ENCODE data around the gene IRAK1BP1. TPM values are rescaled to one million over a fixed set of nuclear protein-coding genes. Genes with fewer than 3 reads are reported as not detected.

Gene IRAK1BP1
- total RNA-seq, 1 experiment from 2014 or later, result 1.8 TPM

GRCh38 chr6:78842953-78843352 lies 24.4 kb upstream of the IRAK1BP1 start:
- no peaks in the 10 kb centered on the region for H3K4me1 Mint-ChIP-seq (ENCODE audit: low read depth, unreplicated experiment)
- no peak overlapping the region for H3K4me3 ChIP-seq (ENCODE audit: low read depth, low read length)
- H3K27me3 ChIP-seq (replicated peaks; ENCODE audit: control insufficient read depth, insufficient read depth, low read length), result no peaks in the 10 kb centered on the region
- H3K27ac Mint-ChIP-seq (ENCODE audit: unreplicated experiment), result no peak overlapping the region
- DNase-seq, result no peak
- no peaks in the 10 kb centered on the region for H3K36me3 ChIP-seq (ENCODE audit: control insufficient read depth, insufficient read depth, low read length)
- no peaks in the 10 kb centered on the region for H3K9me3 ChIP-seq
- intact Hi-C loops (cut with micrococcal nuclease; ENCODE audit: unreplicated experiment), result no loop called here
- H3K27me3 Mint-ChIP-seq (ENCODE audit: insufficient read depth, unreplicated experiment), result peaks cover 4% of the 10 kb centered on the region
- no peaks in the 10 kb centered on the region for H3K4me1 ChIP-seq
- no peak for TF ChIP-seq CTCF (IDR thresholded peaks at IDR 0.05; ENCODE audit: insufficient read depth in 1 of 2, low read depth in 1 of 2, low read length in 1 of 2, severe bottlenecking in 1 of 2, unreplicated experiment in 1 of 2)
- no peaks in the 10 kb centered on the region for H3K36me3 Mint-ChIP-seq (ENCODE audit: insufficient read depth, unreplicated experiment)
- no peaks in the 10 kb centered on the region for H3K9me3 Mint-ChIP-seq (ENCODE audit: unreplicated experiment)
- no TSS peak for BruUV-seq (replicated peaks)
- no peak overlapping the region for H3K4me3 Mint-ChIP-seq (ENCODE audit: unreplicated experiment)
- ChIA-PET POLR2A (no interaction called here), CTCF (no interaction called here)

- BruUV-seq (replicated peaks), result no TSS peak
- Histone ChIP-seq H3K27me3 (replicated peaks; ENCODE audit: control insufficient read depth, insufficient read depth, low read length) (no peaks in the 10 kb centered on the region), H3K4me3 (ENCODE audit: low read depth, low read length) (no peak overlapping the region), H3K4me1 (no peaks in the 10 kb centered on the region), H3K36me3 (ENCODE audit: control insufficient read depth, insufficient read depth, low read length) (no peaks in the 10 kb centered on the region), H3K9me3 (no peaks in the 10 kb centered on the region)
- ChIA-PET CTCF (no interaction called here), POLR2A (no interaction called here)
- intact Hi-C loops (cut with micrococcal nuclease; ENCODE audit: unreplicated experiment), result no loop called here
- no peaks in the 10 kb centered on the region for H3K36me3 Mint-ChIP-seq (ENCODE audit: insufficient read depth, unreplicated experiment)
- no peak overlapping the region for H3K27ac Mint-ChIP-seq (ENCODE audit: unreplicated experiment)
- H3K9me3 Mint-ChIP-seq (ENCODE audit: unreplicated experiment), result no peaks in the 10 kb centered on the region
- no peaks in the 10 kb centered on the region for H3K4me1 Mint-ChIP-seq (ENCODE audit: low read depth, unreplicated experiment)
- TF ChIP-seq CTCF (IDR thresholded peaks at IDR 0.05; ENCODE audit: insufficient read depth in 1 of 2, low read depth in 1 of 2, low read length in 1 of 2, severe bottlenecking in 1 of 2, unreplicated experiment in 1 of 2), result no peak
- DNase-seq, result no peak
- H3K27me3 Mint-ChIP-seq (ENCODE audit: insufficient read depth, unreplicated experiment), result peaks cover 4% of the 10 kb centered on the region
- H3K4me3 Mint-ChIP-seq (ENCODE audit: unreplicated experiment), result no peak overlapping the region
Measured at GRCh38 chr6:78844899-78845298, 22.5 kb upstream of the IRAK1BP1 start.

- no peaks in the 10 kb centered on the region for H3K36me3 ChIP-seq (ENCODE audit: control insufficient read depth, insufficient read depth, low read length)
- H3K4me3 Mint-ChIP-seq (ENCODE audit: unreplicated experiment), result no peak overlapping the region
- POLR2A ChIA-PET, result no interaction called here
- H3K4me1 ChIP-seq, result no peaks in the 10 kb centered on the region
- DNase-seq, result no peak
- no peaks in the 10 kb centered on the region for H3K4me1 Mint-ChIP-seq (ENCODE audit: low read depth, unreplicated experiment)
- no peak overlapping the region for H3K27ac Mint-ChIP-seq (ENCODE audit: unreplicated experiment)
- H3K27me3 ChIP-seq (replicated peaks; ENCODE audit: control insufficient read depth, insufficient read depth, low read length), result no peaks in the 10 kb centered on the region
- no peaks in the 10 kb centered on the region for H3K36me3 Mint-ChIP-seq (ENCODE audit: insufficient read depth, unreplicated experiment)
- peaks cover 4% of the 10 kb centered on the region for H3K27me3 Mint-ChIP-seq (ENCODE audit: insufficient read depth, unreplicated experiment)
- CTCF ChIA-PET, result no interaction called here
- H3K4me3 ChIP-seq (ENCODE audit: low read depth, low read length), result no peak overlapping the region
- no peaks in the 10 kb centered on the region for H3K9me3 Mint-ChIP-seq (ENCODE audit: unreplicated experiment)
- no peaks in the 10 kb centered on the region for H3K9me3 ChIP-seq
- TF ChIP-seq CTCF (IDR thresholded peaks at IDR 0.05; ENCODE audit: insufficient read depth in 1 of 2, low read depth in 1 of 2, low read length in 1 of 2, severe bottlenecking in 1 of 2, unreplicated experiment in 1 of 2), result no peak
- intact Hi-C loops (cut with micrococcal nuclease; ENCODE audit: unreplicated experiment), result no loop called here
- BruUV-seq (replicated peaks), result no TSS peak
Measured at GRCh38 chr6:78845567-78845966, 21.8 kb upstream of the IRAK1BP1 start.

Data from Caco-2 (cell line).